Measurements from ENCODE around the gene PSMF1.

Gene PSMF1

DNA sequence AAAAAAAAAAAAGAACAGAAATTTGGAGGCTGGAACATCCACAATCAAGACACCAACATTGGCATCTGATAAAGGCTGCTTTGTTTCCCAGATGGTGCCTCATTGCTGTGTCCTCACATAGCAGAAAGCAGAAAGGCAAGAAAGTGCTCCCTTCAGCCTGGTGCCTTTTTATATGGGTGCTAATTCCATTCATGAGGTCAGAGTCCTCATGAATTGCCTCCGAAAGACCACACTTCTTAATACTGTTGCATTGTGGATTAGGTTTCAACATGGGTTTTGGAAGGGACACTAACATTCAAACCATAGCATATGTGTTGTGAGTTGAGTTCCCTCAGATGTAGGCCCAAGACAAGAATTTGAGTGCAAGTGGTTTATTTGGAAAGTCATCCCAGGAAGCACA, 76.8 kb downstream of the PSMF1 start:
- no peak for DNase-seq

DNA sequence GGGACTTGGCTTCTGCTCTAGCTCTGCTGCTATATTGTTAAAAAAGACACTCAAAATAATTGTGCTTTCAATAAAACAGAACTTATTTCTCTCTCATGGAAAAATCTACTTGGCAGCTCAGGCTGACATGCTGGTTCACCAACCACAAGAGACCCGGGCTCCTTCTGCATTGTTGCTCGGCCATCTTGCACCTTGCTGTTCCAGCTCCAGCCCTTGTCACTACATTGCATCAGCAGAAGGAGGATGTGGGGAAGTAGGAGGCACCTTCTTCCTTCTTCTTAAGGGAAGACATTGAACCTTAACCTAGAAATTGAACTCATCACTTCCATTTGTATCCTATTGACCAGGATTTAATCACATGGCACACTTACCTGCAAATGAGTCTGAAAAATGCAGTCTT, 78.2 kb downstream of the PSMF1 start:
- no peak for DNase-seq

DNA sequence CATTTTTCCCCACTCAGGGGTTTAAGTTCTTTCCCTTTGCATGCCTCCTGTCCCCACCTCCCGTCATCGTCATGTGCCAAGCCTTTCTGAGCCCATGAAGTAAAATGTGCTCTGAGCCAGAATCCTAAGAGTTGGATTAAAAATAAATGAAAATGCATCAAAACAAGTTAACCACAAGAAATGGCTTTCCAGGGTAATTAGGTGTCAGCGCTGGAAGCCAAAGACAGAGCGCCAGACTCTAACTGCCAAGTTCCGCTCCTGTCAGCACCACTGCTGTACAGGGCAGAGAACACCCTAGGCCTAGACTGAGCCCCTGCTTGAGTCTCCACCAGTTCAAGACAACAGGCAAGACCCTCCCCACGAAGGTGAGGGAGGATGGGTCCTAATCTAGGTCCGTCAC, 79.4 kb downstream of the PSMF1 start:
- DNase-seq = no peak

DNA sequence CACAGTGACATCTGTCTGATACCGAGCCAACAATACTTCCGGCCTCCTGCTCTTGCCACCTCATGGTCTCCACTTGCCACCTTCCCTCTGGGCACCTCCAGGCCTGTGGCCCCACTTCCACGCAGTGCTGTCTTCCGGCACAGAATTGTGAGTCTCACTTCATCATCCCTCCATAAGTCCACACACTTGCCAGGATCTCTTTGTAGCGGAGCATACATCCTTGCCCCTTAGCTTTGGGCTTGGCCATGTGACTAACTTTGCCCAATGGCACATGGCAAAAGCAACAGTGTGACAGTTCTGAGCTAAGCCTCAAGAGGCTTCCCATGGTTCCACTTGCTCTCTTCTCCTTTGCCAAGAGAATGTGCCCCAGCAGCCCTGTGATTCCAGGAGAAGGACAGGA, 80.3 kb downstream of the PSMF1 start:
- no peak for DNase-seq

DNA sequence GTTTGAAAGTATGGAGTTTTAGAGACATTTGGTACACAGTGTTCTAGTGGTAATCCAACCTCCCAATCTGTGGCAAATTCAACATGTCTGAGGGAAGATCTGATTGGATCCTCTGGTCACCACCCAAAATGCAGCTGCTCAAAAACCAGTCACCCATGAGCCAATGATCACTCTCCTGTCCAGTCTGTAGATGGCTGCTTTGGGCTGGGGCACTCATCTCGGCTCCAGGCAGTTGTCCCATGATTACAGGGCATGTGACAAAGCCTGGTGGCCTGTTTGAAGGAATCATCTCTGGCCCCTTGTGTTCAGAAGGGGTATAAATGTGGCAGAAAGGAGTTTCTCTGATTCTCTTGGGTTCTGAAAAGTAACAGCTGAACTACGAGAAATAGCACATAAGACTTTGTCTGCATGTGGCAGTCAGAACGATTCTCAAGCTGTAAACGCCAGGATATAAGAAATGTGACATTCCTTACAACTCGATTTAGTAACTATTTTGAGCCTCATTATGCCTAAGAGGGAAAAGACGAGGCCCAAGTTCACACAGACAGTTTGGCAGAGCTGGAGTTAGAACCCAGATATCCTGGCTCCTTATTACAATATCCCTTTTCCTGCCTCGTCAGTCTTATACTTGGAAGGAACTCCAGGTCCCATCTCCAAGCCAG, 80.9 kb downstream of the PSMF1 start:
- DNase-seq = no peak

DNA sequence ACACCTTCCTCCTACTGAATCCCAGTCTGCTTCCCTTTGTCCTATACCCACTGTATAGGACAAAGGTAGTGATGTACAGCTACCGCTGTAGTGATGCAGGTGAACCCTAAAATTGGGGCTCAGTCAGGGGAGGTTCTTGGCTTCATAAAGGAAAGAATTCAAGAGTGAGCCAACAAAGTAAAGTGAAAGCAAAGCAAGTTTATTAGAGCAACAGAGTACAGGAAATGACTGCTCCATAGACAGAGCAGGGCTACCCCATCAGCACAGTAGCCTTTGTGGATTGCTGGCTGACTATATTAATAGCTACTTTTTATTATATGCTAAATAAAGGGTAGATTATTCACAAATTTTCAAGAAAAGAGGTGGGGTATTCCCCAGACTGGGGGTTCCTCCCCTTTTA, 81.6 kb downstream of the PSMF1 start:
- DNase-seq = no peak

DNA sequence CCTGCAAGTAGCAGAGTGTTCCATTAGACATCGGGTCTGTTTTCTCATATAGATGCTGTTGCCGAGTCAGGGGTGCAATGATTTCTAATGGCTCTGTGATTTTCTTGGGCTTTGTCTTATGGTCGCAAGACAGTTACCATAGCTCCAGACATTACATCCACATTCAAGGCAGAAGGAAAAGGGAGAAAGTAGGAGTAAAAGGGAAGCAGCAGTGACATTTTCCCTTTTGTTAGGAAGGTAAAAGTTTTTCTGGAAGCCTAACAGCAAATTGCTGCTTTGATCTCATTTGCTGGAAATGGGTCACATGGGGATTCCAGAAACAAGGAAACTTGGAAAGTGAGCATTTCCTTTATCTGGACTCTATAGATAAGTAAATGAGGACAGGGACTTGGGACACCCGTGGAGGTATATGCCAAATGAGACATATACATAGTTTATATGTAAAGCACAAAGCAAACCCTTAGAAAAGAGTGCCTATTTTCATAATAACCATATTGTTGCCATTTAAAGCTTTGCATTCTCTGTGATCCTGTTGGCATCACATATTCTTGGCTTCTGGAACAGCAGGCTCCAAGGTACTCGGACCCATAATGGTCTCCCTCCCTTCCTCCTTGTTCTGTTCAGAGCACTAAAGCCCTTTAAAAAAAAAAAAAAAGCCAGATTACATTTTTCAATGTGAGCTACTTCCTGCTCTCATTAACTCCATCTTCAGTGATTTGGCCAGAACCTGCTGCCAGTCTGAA, 84.5 kb downstream of the PSMF1 start, which contains the start of gene C20orf202:
Gene C20orf202, plus strand, starts transcription at position 693 of the 743 bp plus-strand sequence. CDS start 132 bp downstream, outside the sequence.
- DNase-seq = no peak

DNA sequence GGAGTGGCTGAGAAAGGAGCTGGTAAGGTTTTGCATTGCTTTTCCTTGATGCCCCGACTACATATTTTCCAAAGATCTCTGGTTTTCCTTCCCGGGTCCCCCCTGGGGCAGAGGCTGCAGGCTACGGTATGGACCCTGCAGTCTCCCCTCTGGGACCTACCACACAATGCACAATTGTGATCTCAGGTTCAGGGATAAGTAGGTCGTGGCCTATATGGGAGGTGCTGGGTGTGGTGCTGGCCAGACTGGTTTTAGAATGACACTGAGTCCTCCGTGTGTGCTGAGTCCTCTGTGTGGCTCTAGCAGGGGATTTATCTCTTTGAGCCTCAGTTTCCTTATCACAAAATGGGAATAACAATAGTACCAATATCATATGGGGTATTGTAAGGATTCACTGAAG, 85.2 kb downstream of the PSMF1 start:
- DNase-seq = no peak

DNA sequence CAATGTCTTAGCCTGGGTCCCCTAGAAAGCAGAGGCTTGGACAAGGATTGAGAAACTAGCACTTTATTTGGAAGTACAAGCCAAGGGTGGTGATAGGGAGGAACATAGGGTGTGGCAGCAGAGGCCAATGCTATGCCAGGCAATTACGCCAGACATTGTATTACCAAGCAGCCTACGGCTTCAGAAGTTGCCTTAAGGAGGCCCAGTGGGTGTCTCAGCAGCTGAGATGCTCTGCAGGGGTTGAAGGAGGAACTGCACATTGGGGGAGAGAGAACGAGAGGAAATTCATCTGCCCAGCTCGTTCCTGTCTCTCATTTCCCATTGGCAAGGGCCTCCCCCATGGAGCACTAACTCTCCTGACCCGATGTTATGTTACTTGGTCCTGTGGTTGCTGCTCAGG, 85.7 kb downstream of the PSMF1 start:
- DNase-seq = no peak

DNA sequence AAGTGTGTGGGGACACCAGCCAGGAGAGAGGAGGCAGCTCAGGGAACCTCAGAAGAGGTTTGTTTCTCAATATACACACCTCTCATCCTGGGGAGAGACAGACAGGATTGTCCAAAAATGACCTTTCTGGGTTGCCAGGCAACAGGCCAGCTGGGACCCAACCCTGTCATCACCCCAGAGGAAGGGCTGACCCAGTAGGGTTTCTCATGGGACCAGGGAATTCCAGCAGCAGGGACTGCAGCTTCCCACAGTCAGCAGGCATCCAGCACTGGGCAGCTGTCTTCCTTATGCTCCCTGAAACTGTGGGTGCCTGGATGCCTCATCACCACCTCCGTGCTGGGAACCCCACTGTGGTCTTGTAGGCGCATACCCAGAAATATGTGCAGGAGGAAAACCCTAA, 86.2 kb downstream of the PSMF1 start:
- no peak for DNase-seq

DNA sequence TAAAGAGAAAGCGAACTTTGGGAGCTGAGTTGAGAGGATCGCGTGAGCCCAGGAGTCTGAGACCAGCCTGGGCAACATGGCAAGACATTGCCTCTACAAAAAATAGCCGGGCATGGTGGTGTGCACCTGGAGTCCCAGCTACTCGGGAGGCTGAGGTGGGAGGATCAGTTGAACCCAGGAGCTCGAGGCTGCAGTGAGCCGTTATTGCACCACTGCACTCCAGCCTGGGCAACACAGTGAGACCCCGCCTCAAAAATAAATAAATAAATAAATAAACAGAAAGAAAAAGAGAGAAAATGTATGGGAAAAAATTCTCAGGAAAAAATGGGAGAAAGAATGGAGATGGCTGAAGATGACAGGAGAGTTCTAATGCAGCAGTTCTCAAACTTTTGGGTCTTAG, 87.4 kb downstream of the PSMF1 start:
- no peak for DNase-seq

DNA sequence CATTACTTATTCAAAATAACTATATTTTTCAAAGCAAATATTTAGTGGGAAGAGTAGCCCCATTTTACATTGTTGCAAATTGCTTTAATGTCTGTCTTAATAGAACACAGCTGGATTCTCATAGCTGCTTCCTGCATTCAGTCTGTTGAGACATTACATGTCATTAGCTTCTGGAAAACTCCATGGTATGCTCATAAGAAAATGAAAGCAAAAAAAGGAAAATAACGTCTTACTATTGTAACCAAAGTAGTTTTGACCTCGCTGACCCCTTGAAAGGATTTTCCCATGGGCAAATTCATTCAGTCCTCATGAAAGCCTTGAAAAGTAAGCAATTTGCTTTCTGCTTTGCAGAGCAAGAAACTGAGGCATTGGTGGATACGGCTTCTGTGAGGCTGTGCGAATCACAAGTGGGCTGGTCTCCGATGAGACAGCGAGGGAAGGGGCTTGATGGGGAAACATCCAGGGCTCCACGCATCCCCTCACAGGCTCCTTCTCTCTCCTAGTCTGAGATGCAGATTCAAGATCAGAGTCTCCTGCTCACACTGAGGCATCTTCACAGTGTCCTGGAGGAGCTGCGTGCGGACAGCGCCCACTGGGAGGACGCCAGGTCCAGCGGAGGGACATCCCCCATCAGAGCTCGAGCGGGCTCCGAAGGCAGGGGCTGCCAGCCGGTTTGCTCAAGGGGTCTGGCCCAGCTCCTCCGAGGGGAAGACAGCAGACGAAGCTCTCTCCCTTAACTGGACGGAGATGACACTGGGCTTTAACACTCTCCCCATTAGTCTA, 88.2 kb downstream of the PSMF1 start:
- no peak for DNase-seq

DNA sequence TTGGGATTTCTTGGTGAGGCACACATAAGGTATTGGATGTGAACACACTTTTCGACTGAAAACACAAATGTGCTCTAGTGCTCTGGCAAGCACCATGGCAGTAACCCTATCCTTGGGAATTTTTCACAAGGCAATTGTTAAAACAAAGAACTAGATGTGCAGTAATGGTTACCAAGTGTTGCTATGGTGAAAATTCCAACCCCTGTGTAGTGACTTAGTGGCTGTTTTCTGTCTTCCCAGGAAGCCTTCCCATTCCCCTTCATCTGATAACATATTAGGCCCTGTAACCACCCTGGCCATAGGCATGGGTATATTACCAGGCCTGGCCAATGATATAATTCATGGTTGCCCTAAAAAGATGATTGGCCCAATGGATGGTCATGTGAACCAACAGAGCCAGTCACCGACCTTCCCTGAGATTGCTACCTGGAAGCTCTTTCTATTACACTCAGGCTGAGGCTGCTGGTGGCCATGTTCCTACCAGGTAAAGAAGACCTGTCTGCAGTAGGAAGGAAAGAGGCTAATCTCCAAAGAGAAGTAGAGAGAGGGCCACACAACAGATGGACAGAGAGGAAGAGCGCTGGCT, 89.0 kb downstream of the PSMF1 start:
- no peak for DNase-seq

DNA sequence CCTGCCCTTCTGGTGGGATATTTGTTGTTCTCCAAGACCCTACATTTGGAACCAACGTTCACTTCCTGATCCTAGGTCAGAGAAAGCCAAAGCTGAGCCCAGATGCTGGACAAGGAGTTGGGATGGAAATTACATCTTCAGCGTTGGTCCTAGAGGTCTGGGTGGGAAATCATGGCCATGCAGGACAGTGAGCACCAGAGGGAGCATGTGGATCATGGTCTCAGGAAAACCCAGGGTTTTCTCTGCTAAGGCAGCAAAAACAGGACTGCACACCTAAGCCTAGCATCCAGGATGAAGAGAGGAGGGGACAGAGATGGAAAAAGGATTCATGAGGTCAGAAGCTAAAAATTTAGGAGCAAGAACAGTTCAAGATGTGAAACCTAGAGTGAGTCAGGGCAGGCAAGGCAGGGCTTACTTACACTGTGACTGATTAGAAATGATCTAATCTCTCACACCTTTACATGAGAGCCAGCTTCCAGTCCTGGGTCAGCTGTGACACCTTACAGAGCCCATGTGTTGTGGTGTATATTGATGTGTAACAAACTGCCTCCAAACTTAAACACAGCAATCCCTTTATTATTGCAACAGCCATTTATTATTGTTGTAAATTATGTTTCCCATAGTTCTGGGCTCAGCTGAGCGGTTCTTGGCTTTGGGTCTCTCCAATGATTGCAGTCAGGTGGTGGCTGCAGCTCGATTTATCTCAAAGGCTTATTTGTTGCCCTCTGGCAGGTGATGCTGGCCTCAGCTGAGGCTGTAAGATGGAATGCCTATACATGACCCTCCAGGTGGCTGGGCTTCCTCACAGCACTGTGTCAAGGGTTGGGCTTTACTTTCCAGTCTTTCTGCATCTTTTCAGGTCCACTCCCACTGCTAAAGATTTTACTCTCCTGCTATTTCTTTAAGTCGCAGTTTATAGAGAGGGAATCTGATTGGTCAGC, 91.3 kb downstream of the PSMF1 start:
- no peak for DNase-seq

DNA sequence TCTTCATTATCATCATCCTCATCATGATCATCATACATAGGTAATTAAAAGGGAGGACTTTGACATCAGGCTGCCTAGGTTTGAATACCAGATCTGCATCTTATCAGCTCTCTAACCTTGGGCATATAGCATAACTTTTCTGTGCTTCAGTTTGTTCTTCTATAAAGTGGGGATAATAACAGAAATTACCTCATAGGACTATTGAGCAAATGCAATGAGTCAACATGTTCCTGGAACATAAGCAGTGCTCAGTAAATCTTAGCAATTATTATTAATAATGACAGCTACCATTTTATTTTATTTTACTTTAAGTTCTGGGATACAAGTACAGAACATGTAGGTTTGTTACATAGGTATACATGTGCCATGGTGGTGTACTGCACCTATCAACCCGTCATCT, 92.1 kb downstream of the PSMF1 start:
- no peak for DNase-seq

DNA sequence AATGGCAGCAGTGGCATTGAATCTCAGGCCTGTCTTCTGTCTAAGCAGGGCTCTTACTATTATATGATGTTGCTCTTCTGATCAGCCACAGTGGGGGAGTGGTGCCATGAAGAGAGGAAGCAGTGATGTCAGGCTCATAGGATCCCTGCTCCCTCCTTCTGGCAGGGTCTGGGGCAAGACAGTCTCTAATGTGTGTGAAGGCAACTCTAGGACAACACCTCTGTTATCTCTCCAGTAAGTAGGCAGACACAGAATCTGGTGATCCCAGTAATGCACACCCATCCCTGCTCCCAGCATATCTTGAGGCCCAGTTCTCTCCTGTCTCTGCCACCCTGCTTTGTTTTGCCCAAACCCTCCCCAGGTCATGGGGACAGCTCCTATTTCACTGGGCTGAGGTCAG, 93.6 kb downstream of the PSMF1 start:
- DNase-seq = no peak

DNA sequence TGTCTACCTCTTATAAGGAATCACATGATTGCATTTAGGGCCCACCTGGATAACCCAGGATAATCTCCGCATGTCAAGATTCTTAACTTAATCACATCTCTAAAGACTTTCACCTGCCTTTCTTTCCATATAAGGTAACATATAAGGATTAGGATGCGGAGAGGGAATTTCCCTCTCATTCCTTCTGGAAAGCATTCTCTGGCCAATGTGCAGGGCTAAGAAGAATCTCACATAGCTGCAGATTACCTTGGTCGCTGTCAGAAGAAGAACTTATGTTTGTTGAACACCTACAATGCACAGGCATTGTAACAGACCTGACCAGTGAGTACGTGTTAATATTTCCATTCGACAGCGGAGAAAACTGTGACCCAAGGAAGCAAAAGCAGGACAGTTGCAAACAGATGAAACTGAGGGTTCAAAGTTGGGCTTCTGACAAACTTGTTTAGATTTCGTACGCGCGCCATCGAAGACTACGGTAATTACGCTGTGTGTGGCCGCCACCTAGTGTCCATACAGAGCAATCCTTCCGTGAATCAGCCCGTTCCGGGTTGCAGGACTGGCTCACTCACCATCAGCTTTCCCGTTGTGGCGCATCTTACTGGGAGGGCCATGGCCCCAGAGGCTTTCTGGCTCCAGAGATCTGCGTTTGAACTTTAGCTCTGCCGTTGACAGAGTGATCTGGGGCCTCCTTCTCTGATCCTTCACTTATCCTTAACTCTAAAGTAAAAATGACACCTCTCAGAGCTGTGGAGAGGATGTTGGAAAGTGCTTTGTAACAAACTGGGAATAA, 94.4 kb downstream of the PSMF1 start:
- peak; percentile 31 to 42 (median 32) for DNase-seq

DNA sequence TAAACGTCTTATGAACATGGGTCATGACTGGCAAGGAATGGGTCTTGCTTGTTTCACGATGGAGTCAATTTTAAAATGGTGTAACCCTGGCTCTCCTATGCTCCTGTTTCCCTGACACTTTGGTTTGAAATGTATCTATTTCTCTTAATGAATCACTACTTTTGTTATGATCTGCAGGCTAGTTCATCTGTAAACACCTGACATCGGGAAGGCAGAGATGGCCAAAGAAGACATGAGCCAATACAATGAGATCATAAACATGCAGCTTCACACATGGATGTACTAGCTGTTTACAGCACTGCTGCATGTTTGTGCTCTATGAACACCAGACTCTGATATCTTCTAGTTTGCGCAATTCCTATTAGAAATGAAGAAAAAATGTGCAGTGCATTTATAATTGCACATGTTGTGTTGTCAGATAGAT, 96.4 kb downstream of the PSMF1 start:
- no peak for DNase-seq

DNA sequence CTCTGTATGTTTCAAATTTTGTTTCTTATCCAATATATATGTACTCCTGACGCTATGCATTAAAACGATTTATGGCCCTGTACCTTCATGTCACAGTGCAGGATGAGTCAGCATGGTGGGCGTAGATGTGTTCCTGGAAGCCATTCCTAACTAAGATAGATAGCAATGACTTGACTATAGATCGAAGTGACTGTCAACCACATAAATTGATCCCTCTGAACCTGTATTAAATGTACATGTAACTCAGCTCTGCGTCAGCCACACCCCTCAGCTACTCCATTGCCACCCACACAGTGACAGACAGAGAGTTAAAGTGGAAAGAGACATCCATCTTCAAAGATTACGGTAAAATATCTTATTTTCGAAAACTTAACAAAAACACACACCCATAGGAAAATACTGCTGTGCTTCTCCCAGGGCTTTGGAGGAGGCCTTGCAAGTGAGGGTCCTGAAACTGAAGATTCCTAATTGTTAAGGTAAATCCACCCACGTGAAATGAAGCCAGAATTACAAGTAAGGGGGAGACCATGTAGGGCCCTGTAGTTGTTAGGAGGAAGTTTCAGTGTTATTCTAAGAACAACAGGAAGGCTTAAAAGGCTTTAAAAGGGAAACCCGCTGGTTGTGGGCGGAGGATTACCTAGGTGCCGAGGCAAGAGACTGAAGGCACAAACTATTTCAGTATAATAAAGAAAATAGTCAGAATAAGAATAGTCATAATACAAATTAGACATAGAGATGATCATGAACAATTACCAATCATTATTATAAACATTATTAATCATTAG, 97.2 kb downstream of the PSMF1 start:
- no peak for DNase-seq

Measured in activated CD4-positive, CD25-positive, alpha-beta regulatory T cell (primary cell).